GM21515 (cell line): ENCODE measurements around the gene FGFBP3.
"Not testable (repeated sequence)": the region's sequence is repeated elsewhere in the genome, so short reads cannot be mapped to it uniquely, and the experiment has no call there.

Source experiments
- ATAC-seq: cut with Tn5 transposase; IDR thresholded peaks from one replicate; pipeline ENCODE4 v1.9.1; 2021; ENCODE audit not compliant: unreplicated experiment

The FGFBP3 gene

DNA sequence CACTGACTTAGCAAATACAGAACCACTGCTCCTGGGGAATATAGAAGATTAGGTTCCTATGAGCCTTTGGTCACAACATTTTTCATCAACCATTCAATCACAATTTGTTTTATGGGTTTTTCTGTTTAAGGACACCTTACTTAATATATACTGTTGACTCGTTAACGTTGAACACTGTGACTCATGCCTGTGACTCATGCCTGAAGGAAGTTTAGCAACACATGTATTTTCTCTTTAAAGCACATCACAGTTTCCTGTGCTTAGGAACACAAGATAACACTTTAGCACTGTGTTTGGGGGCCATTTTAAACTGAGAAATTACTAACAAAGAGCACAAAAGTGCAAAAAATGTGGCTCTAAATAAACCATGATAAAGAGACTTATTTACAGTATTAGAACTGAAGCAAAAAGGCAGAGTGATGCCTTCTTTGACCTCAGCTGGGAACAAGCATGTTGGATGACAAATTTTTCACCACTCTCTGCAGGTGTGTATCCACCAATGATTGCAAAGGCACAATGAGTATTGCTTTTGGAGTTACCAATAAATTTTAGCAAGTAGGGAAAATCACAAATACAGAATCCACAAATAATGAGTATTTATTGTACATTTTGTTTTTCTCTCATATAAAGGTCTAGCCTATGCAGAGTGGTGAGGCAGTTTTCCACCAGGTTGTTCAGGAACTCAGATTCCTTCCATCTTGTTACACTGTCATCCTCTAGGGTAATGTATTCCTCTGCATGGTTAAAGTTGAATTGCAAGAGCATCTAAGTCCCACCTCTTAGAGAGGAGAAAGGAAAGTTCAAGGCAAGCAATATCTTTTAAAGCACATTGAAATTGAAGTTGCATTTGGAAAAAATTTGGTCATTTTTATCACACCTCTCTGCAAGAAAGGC lies 7.3 kb downstream of the FGFBP3 start:
- no peak for ATAC-seq

- ATAC-seq, result no peak
These were observed 11.9 kb downstream of the FGFBP3 start for GRCh38 chr10:91897421-91897820.

DNA sequence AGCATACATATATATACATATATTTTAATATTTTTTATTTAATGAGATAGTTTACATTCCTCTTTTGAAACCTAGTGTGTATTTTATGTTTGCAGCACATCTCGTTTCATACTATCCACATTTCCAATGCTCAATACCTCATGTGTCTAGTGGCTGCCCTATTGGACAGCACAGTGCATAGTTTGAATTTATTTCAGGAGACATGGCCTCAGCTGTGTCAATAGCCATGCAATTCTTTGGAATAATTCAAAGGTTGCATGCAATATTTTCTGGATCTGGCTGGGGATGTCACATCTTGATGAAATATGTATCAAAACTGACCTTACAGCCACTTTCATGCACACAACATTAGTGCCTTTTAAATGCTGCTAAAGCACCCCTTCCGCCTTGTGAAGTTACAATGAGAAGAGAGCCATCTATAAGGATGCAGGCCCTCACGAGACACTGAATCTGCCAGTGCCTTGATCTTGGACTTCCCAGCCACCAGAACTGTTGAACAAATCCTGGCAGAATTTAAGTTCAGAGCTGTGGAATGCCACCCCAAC lies 13.0 kb downstream of the FGFBP3 start:
- ATAC-seq, result no peak

DNA sequence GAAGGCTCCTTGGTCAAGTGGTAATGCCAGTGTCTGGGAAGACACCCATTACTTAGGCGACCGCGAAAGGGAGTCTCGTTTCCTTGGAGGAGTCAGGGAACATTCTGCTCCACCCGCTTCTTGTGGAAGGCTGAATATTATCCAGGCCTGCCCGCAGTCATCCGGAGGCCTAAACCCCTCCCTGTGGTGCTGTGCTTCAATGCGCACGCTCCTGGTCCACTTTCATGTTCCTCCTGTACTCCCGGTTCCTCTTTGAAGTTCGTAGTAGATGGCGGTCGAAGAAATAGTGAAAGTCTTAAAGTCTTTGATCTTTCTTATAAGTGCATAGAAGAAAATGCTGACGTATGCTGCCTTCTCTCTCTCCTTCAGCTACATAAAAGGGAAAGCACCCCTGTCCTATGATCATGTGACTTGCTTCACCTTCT lies 15.0 kb downstream of the FGFBP3 start:
- not testable (repeated sequence) for ATAC-seq

DNA sequence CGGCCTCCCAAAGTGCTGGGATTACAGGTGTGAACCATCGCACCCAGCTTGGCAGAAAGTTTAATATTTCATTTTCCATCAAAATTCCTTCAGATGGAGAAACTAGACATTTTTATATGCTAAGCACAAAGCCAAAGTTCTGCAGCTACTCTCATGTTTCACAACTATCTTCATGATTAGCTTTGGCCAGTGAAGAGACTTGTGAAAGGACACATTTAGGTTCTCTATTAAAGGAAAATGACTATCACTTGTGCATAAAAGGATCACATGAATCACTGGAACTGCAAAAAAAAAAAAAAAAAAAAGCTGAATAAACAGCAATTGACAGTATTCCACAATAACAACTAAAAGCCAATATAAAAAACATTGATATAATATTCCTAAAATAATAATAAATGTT lies 16.2 kb downstream of the FGFBP3 start:
- ATAC-seq, result no peak

DNA sequence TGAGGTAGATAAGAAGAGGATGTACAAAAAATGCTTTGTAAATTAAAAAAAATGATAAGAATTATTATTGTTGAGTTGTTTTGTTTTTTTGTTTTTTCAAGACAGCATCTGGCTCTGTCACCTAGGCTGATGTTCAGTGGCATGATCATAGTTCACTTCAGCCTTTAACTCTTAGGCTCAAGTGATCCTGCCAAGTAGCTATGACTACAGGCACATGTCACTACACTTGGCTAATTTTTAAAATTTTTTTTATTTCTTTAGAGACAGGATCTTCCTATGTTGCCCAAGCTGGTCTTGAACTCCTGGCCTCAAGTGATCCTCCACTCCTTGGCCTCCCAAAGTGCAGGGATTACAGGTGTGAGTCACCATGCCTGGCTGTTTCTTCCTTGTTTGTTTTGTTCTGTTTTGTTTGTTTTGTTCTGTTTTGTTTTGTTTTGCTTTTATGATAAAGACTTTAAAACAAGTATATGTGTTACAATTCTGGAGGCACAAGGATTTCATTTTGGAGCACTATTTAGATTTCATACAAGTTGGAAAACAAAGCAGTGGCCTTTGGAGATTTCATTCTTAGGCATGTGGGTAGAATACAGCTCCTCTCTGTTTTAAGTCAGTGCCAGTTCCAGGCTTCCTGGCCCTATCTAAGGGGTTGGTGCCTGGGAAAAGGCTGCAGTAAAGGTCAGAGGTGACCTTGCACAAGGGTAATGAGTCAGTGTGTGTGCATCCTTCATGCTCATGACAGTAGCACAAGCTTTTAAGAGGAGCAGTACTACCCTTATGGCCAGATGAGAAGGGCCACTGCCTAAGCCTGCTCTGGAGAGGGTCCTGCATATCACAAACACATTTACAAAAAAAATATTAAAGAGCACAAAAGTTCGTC lies 17.9 kb downstream of the FGFBP3 start:
- ATAC-seq, result no peak

GRCh38 chr10:91887272-91888076 lies 21.8 kb downstream of the FGFBP3 start:
- ATAC-seq, result no peak

GRCh38 chr10:91886954-91887271 lies 22.4 kb downstream of the FGFBP3 start:
- no peak for ATAC-seq

GRCh38 chr10:91885362-91886079 lies 23.8 kb downstream of the FGFBP3 start:
- no peak for ATAC-seq

- no peak for ATAC-seq
These were observed 24.8 kb downstream of the FGFBP3 start for GRCh38 chr10:91884536-91884935.

DNA sequence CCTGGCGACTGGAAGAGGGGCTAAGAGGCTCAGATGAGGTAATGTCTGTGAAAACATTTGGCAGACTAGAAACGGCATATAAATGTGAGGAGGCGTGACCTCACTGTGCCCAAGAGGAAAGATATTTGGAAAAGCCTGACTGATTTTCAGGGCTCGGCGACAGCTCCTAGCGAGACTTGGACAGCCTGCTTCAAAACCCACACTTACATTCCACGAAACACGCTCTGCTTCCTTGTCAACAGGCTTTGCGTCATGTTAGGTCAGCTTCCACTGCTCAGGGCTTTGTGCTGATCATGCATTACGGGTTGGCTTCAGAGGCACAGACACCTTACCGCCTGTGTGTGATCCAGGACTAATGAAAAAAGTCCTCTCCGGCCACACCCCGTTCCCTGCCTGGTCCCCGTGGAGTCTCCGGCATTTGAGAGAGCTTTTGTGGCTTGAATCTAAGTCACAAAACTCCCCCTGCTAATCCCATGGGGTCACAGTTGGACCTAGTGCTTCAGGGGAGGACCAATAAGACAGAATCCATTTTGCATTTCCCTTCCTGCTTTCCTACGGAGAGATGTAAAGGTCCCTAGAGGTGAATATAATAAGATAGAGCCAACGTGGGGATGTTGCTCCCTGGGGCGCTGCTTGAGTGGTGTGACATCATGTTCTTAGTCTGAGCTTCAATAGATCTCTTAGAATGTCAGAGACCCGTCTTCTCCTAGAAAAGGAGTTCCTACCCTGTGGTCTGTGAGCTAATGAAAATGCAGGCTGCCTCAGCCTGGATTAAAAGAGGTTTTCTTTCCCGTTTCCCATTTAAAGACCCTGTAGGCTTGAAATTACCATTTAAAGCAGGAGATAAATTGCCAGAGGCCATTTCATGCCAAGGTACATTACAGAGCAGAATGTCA lies 25.5 kb downstream of the FGFBP3 start:
- ATAC-seq, result no peak

GRCh38 chr10:91880310-91880709 lies 29.0 kb downstream of the FGFBP3 start:
- ATAC-seq, result no peak

DNA sequence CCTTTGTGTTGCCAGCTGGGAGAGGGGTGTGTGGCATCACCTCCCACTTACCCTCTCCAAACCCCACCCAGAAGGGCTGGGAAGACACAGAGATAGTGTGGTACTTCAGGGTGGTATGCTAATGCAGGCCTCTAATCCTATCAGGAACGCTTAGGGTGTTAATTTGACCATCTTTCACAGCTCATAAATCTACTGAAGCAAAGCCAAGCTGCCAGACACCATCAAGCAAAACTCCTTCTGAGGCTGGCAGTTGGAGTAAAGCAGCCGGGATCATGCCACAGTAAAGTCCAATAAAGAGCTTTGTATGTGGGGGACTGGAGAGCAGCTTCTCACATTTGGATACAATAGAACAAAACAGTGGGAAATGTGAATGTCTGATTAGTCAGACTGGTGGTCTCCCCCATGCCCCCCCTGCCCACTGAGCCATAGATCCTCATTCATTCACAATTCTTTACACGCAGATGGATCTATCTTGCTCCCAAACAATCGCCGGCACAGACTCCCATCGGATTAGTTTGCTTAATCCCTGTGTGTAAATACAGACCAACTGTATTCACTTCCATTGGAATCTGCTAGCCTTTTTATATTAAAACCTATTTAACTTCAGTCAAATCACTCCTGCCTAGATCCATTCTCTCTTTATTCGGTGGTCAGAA lies 29.6 kb downstream of the FGFBP3 start:
- ATAC-seq, result no peak

GRCh38 chr10:91875779-91876178 lies 33.5 kb downstream of the FGFBP3 start:
- no peak for ATAC-seq

DNA sequence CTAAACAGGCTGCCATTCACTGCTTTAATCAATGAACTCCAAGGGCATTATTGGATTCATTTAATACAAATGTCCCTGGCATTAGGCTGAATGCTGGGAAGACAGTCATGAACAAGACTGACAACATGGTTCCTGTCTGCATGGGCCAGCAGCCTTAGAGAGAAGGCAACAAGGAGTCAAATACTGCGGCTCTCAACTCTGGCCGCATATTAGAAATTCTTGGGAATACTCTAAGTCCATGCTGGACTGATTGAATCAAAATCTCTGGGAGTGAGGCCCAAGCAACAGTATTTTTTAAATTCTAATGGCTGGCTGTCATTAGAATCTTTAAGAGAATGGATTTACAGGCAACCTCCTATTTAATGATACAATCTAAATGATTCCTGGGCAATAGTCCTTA lies 34.1 kb downstream of the FGFBP3 start:
- no peak for ATAC-seq

- no peak for ATAC-seq
These were observed 43.7 kb downstream of the FGFBP3 start for GRCh38 chr10:91865562-91866081.

DNA sequence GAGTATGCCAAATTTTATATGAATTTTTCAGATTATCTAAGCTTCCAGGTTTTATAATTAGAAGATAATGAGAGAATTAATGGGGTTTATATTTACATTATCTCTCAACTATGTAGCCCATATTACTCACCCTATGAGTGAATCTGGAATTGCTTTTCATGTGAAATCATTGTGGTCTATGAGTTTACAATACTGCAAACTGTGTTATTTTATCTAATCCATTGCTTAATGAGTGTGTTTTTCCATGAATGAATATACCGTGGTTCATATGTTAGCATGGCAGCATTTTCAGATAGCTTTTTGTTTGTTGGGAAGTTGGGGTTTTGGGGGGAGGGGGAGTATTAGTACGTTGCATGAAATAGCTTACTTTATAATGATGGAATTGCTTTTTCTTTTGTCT lies 44.5 kb downstream of the FGFBP3 start:
- ATAC-seq, result no peak

GRCh38 chr10:91864099-91864498 lies 45.2 kb downstream of the FGFBP3 start:
- no peak for ATAC-seq

DNA sequence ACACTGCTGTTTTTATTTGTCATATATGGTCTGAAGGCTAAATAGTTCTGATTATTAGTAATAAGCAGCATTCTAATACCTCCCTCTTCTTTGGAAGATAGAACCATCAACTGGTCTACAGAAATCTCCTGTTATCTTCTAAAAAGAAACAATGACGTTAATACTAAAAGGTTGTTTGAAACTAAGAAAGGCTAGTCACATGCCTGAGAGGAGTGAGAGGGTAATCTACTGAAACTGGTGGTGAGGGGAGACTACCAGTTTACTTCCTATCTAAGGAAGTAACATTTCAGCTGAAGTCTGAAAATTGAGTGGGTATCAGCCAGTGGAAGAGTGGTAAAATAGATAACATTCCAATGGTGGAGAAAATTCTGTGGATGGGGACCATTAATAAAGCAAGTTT lies 48.4 kb downstream of the FGFBP3 start:
- ATAC-seq, result no peak
